ENCODE measurements around the gene C1QTNF8.

The C1QTNF8 gene

GRCh38 chr16:1122398-1122765 is 26.3 kb upstream of the C1QTNF8 start:
- Histone ChIP-seq H3K4me3 (ENCODE audit: low read length) (no peak overlapping the region), H3K27ac (ENCODE audit: low read length) (no peak overlapping the region), H3K9me3 (replicated peaks; ENCODE audit: insufficient read depth, low read length) (no peaks in the 10 kb centered on the region), H3F3A (ENCODE audit: insufficient read depth, low read length) (no peaks in the 10 kb centered on the region), H3K4me2 (ENCODE audit: low read depth, low read length) (no peak overlapping the region), H3K4me1 (ENCODE audit: low read length) (0 out of 2 replicates have a peak, but pooled peaks cover 5% of the 10 kb centered on the region), H2AFZ (ENCODE audit: low read length) (no peak overlapping the region), H3K79me2 (ENCODE audit: low read length) (no peaks in the 10 kb centered on the region), H3K36me3 (replicated peaks; ENCODE audit: insufficient read depth, low read length) (no peaks in the 10 kb centered on the region), H3K9ac (ENCODE audit: low read length) (no peak overlapping the region), H4K20me1 (ENCODE audit: insufficient read depth, low read length) (no peaks in the 10 kb centered on the region), H3K9me2 (replicated peaks; ENCODE audit: insufficient read depth, low read length) (no peaks in the 10 kb centered on the region), H3K27me3 (replicated peaks; ENCODE audit: insufficient read depth, low read length) (peaks cover 96% of the 10 kb centered on the region)
- TF ChIP-seq EZH2 (optimal IDR thresholded peaks at IDR 0.05; ENCODE audit: low read depth, low read length) (no peak), CTCF (IDR thresholded peaks at IDR 0.05; ENCODE audit: low read length) (no peak), EZH2phosphoT487 (IDR thresholded peaks at IDR 0.05; ENCODE audit: low read length) (no peak)
- no peak for DNase-seq

GRCh38 chr16:1121601-1122397 is 25.8 kb upstream of the C1QTNF8 start:
- no peak for TF ChIP-seq CTCF (IDR thresholded peaks at IDR 0.05; ENCODE audit: low read length)
- TF ChIP-seq EZH2 (optimal IDR thresholded peaks at IDR 0.05; ENCODE audit: low read depth, low read length), result no peak
- 0 out of 2 replicates have a peak, but pooled peaks have one; percentile 1 for TF ChIP-seq EZH2phosphoT487 (IDR thresholded peaks at IDR 0.05; ENCODE audit: low read length)
- H3K4me3 ChIP-seq (ENCODE audit: low read length), result no peak overlapping the region
- no peaks in the 10 kb centered on the region for H3F3A ChIP-seq (ENCODE audit: insufficient read depth, low read length)
- no peak for DNase-seq
- H4K20me1 ChIP-seq (ENCODE audit: insufficient read depth, low read length), result no peaks in the 10 kb centered on the region
- H3K4me1 ChIP-seq (ENCODE audit: low read length), result 0 out of 2 replicates have a peak, but pooled peaks cover 5% of the 10 kb centered on the region
- H3K27me3 ChIP-seq (replicated peaks; ENCODE audit: insufficient read depth, low read length), result peaks cover 95% of the 10 kb centered on the region
- H3K9me2 ChIP-seq (replicated peaks; ENCODE audit: insufficient read depth, low read length), result no peaks in the 10 kb centered on the region
- no peaks in the 10 kb centered on the region for H3K9me3 ChIP-seq (replicated peaks; ENCODE audit: insufficient read depth, low read length)
- no peaks in the 10 kb centered on the region for H3K36me3 ChIP-seq (replicated peaks; ENCODE audit: insufficient read depth, low read length)
- no peaks in the 10 kb centered on the region for H3K79me2 ChIP-seq (ENCODE audit: low read length)
- no peak overlapping the region for H3K4me2 ChIP-seq (ENCODE audit: low read depth, low read length)
- H2AFZ ChIP-seq (ENCODE audit: low read length), result no peak overlapping the region
- H3K27ac ChIP-seq (ENCODE audit: low read length), result no peak overlapping the region
- H3K9ac ChIP-seq (ENCODE audit: low read length), result no peak overlapping the region

GRCh38 chr16:1121009-1121408 is 25.0 kb upstream of the C1QTNF8 start:
- Histone ChIP-seq H3K9me2 (replicated peaks; ENCODE audit: insufficient read depth, low read length) (no peaks in the 10 kb centered on the region), H3K9me3 (replicated peaks; ENCODE audit: insufficient read depth, low read length) (no peaks in the 10 kb centered on the region), H3F3A (ENCODE audit: insufficient read depth, low read length) (no peaks in the 10 kb centered on the region), H3K79me2 (ENCODE audit: low read length) (no peaks in the 10 kb centered on the region), H3K4me3 (ENCODE audit: low read length) (no peak overlapping the region), H3K27me3 (replicated peaks; ENCODE audit: insufficient read depth, low read length) (peaks cover 97% of the 10 kb centered on the region), H3K27ac (ENCODE audit: low read length) (no peak overlapping the region), H3K4me2 (ENCODE audit: low read depth, low read length) (no peak overlapping the region), H3K4me1 (ENCODE audit: low read length) (0 out of 2 replicates have a peak, but pooled peaks cover 5% of the 10 kb centered on the region), H2AFZ (ENCODE audit: low read length) (no peak overlapping the region), H3K36me3 (replicated peaks; ENCODE audit: insufficient read depth, low read length) (no peaks in the 10 kb centered on the region), H3K9ac (ENCODE audit: low read length) (no peak overlapping the region), H4K20me1 (ENCODE audit: insufficient read depth, low read length) (no peaks in the 10 kb centered on the region)
- TF ChIP-seq EZH2phosphoT487 (IDR thresholded peaks at IDR 0.05; ENCODE audit: low read length) (no peak), CTCF (IDR thresholded peaks at IDR 0.05; ENCODE audit: low read length) (no peak), EZH2 (optimal IDR thresholded peaks at IDR 0.05; ENCODE audit: low read depth, low read length) (no peak)
- DNase-seq, result no peak
